HG03064 (cell line): Measurements from ENCODE around the gene COL12A1.

ENCODE experiments used
- ATAC-seq: cut with Tn5 transposase; IDR thresholded peaks from one replicate; pipeline ENCODE4 v1.9.1; 2021; ENCODE audit warnings: low read depth; ENCODE audit not compliant: unreplicated experiment

The COL12A1 gene

GRCh38 chr6:75076009-75076408 lies 129.8 kb downstream of the COL12A1 start:
- ATAC-seq: no peak

GRCh38 chr6:75070244-75070643 lies 135.6 kb downstream of the COL12A1 start:
- no peak for ATAC-seq

DNA sequence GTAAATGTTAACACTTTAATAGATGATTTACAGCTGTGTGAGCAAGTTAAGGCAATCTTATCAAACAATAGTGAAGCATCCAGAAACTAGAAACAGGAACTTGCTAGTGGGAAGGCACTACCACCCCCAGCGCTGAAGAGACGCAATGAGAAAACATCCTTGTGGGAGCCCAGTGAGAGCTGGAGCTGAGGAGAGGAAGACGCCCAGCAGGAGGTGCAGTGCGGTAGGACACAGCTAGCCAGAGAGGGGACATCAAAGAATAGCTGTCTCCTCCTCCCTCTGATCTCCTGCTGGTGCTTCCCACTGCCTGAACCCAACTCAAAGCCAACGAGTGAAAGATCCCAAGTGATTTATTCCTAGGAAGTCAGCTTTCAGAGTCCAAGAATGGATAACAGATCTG lies 140.3 kb downstream of the COL12A1 start:
- no peak for ATAC-seq

DNA sequence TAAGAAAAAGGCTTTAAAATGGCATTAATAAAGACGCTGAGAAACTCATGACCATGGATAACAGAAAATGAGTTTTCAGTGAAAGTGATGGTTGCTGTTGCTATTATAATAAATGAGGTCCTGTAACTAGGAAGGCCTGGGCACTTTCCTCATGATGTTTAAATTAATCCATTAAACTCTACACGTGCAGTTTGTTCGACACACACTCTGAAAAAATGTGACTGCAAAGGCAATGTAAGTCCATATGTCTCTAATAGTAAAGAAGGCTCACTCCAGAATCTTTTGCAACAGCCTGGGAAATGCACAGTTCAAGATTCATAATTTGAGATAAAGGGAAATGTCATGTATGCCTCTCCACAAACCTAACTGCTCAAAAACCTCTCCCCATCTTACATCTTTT lies 153.4 kb downstream of the COL12A1 start:
- no peak for ATAC-seq

DNA sequence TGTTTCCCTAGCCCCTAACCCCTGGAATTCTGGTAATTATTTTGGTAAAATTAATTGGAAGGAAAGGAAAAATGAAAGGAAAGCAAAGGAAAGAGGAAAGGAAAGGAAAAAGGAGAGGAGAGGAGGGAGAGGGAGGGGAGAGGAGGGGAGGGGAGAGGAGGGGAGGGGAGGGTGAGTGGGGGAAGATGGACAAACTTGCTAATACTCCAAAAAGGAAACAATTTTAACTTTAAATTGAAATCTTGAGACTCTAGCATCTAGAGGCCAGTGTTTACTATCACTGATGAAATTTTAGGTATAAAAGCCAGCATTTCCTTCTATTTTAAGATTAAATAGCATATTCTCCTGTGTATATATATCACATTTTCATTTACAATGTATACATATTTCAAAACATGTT lies 156.5 kb downstream of the COL12A1 start:
- ATAC-seq: no peak

DNA sequence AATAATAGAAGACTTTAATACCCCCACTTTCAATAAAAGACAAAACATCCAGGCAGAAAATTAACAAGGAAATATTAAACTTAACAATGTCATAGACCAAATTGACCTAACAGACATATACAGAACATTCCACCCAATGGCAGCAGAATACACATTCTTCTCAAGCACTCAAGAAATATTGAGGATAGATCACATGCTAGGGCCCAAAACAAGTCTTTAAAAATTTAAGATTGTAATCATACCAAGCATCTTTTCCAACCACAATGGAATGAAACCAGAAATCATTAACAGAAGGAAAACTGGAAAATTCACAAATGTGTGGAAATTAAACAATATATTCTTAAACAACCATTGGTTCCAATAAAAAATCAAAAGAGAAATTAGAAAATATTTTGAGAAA lies 161.0 kb downstream of the COL12A1 start:
- ATAC-seq: no peak

GRCh38 chr6:75041381-75041780 lies 164.5 kb downstream of the COL12A1 start:
- no peak for ATAC-seq
